Naive thymus-derived CD4-positive, alpha-beta T cell (primary cell): ENCODE data around the gene DNAJA3. TPM values are rescaled to one million over a fixed set of nuclear protein-coding genes. Genes with fewer than 3 reads are reported as not detected.

Experiments used
- ATAC-seq: fragments of 150-1000 bp; cut with Tn5 transposase; 2 replicates; pipeline ENCODE4 v1.10.0; 2021; ENCODE audit warnings: mild to moderate bottlenecking, moderate library complexity
- CTCF ChIA-PET: fragments of 350-600 bp; sonication (Branson Sonifier 250); formaldehyde crosslinking; loops from one replicate; lab custom pipeline; 2021; ENCODE audit warnings: antibody characterized with exemption; lab: Charles Lee
- POLR2A ChIA-PET: fragments of 350-600 bp; sonication (Branson Sonifier 250); formaldehyde crosslinking; loops from one replicate; lab custom pipeline; 2021; ENCODE audit warnings: antibody characterized with exemption, inconsistent platforms; lab: Charles Lee
- DNase-seq, 9 donors: peaks; one replicate each; pipeline versions ENCODE4 v3.0.0 to v3.0.0-alpha.2; 2020 to 2022; ENCODE audit warnings: mixed read lengths in 1 of 9
- H3K27ac ChIP-seq: one replicate; pipeline ENCODE4 v1.7.0; 2013; ENCODE audit warnings: mild to moderate bottlenecking, low read depth, low read length, moderate library complexity
- H3K27me3 ChIP-seq, 2 donors: one replicate each; pipeline ENCODE4 v1.7.0; 2013; ENCODE audit warnings: low read length in 2 of 2, mild to moderate bottlenecking in 2 of 2, moderate library complexity in 2 of 2; ENCODE audit not compliant: control insufficient read depth in 2 of 2, insufficient read depth in 2 of 2
- H3K36me3 ChIP-seq, 3 experiments: 1 replicate in 2 of 3; 2 replicates in 1 of 3; pipeline ENCODE4 v1.7.0; 2013; ENCODE audit warnings: low read length in 3 of 3, mild to moderate bottlenecking in 3 of 3, moderate library complexity in 1 of 3; ENCODE audit not compliant: insufficient read depth in 3 of 3, control insufficient read depth in 2 of 3
- H3K4me1 ChIP-seq, 2 donors: one replicate each; pipeline ENCODE4 v1.7.0; 2013; ENCODE audit warnings: low read length in 2 of 2, mild to moderate bottlenecking in 2 of 2, moderate library complexity in 1 of 2; ENCODE audit not compliant: control insufficient read depth in 2 of 2, insufficient read depth in 2 of 2
- H3K4me3 ChIP-seq: 2 replicates; pipeline ENCODE4 v1.7.0; 2013; ENCODE audit warnings: mild to moderate bottlenecking, low read length
- H3K9me3 ChIP-seq, 3 experiments: 1 replicate in 2 of 3; 2 replicates in 1 of 3; pipeline ENCODE4 v1.7.0; 2013; ENCODE audit warnings: low read length in 3 of 3; ENCODE audit not compliant: control insufficient read depth in 2 of 3
- H3K27ac Mint-ChIP-seq, 9 donors: one replicate each; pipeline ENCODE4 v1.8.0; 2020 to 2022; ENCODE audit warnings: mixed read lengths in 9 of 9, mild to moderate bottlenecking in 8 of 9, moderate library complexity in 5 of 9, inconsistent platforms in 2 of 9
- H3K27me3 Mint-ChIP-seq, 5 donors: one replicate each; pipeline ENCODE4 v1.8.0; 2021 to 2022; ENCODE audit warnings: mixed read lengths in 5 of 5, mild to moderate bottlenecking in 1 of 5
- H3K36me3 Mint-ChIP-seq, 5 donors: one replicate each; pipeline ENCODE4 v1.8.0; 2020 to 2022; ENCODE audit warnings: mixed read lengths in 5 of 5, mild to moderate bottlenecking in 3 of 5, inconsistent platforms in 1 of 5
- H3K4me1 Mint-ChIP-seq, 7 donors: one replicate each; pipeline ENCODE4 v1.8.0; 2020 to 2022; ENCODE audit warnings: mixed read lengths in 7 of 7, mild to moderate bottlenecking in 3 of 7, inconsistent platforms in 1 of 7
- H3K4me3 Mint-ChIP-seq, 10 donors: one replicate each; pipeline ENCODE4 v1.8.0; 2020 to 2022; ENCODE audit warnings: mild to moderate bottlenecking in 10 of 10, mixed read lengths in 10 of 10, moderate library complexity in 6 of 10, inconsistent platforms in 2 of 10
- H3K9me3 Mint-ChIP-seq, 11 donors: one replicate each; pipeline ENCODE4 v1.8.0; 2020 to 2022; ENCODE audit warnings: mixed read lengths in 11 of 11, mild to moderate bottlenecking in 4 of 11, inconsistent platforms in 1 of 11, moderate library complexity in 1 of 11
- intact Hi-C, 2 donors: fragments of 100-400 bp; cut with micrococcal nuclease; formaldehyde crosslinking; loops; one replicate each; pipeline ENCODE4 v1.15.1; 2023
- polyA plus RNA-seq, 2 donors: library from polyadenylated mRNA; unstranded; fragments of 300-500 nt; fragmentation: Illumina TruSeq; gene quantifications; one replicate each; pipeline ENCODE4 v1.2.3, GENCODE V29; 2021
- total RNA-seq, 6 experiments: library from RNA in 5 of 6; stranded (reverse) in 5 of 6; gene quantifications; 1 replicate in 5 of 6; 2 replicates in 1 of 6; pipeline ENCODE4 v1.2.3 and lab custom pipeline; 2021 to 2026

The DNAJA3 gene
- total and polyA plus RNA-seq, 7 experiments from 2014 or later, result 33.6 to 79.8 (median 70.5) TPM

GRCh38 chr16:4412159-4412558 lies 13.5 kb upstream of the DNAJA3 start:
- ChIA-PET CTCF (no interaction called here), POLR2A (interaction anchor here (0.8 to 4.5 kb wide), 2 partner anchors 9 kb away, joined by 3 to 19 read pairs; no protein-coding TSS in a partner anchor)
- peaks cover 27 to 55% (median 48%) of the 10 kb centered on the region in 7 donors for H3K4me1 Mint-ChIP-seq
- Histone ChIP-seq H3K27ac (no peak overlapping the region), H3K4me3 (no peak overlapping the region), H3K4me1 (peaks cover 26 to 32% of the 10 kb centered on the region in 2 donors), H3K36me3 (peaks cover 18 to 63% (median 21%) of the 10 kb centered on the region in 3 experiments), H3K27me3 (no peaks in the 10 kb centered on the region), H3K9me3 (no peaks in the 10 kb centered on the region)
- peak overlapping the region in 3 of 10 donors; percentile 18 to 43 (median 35) for H3K4me3 Mint-ChIP-seq
- H3K27me3 Mint-ChIP-seq, result peaks cover 0 to 2% (median 0%) of the 10 kb centered on the region in 5 donors
- ATAC-seq (no peak), DNase-seq (no peak)
- intact Hi-C loops, result loop anchor here in 1 of 2 donors (5.0 to 10.0 kb wide), 3 partner anchors 40 to 545 kb away; partner anchors contain the start of genes SEC14L5, VASN and ZNF500
- H3K36me3 Mint-ChIP-seq, result peaks cover 4 to 24% (median 7%) of the 10 kb centered on the region in 5 donors
- H3K27ac Mint-ChIP-seq, result peak overlapping the region in 8 of 9 donors; percentile 45 to 99 (median 68)
- peaks cover 0 to 4% (median 0%) of the 10 kb centered on the region in 11 donors for H3K9me3 Mint-ChIP-seq

GRCh38 chr16:4412854-4413253 lies 12.8 kb upstream of the DNAJA3 start:
- POLR2A ChIA-PET, result interaction anchor here (0.7 to 4.5 kb wide), 3 partner anchors 10 to 13 kb away, joined by 3 to 19 read pairs (median 7); partner anchors contain the start of gene DNAJA3
- Histone ChIP-seq H3K27ac (peak overlapping the region; percentile 98), H3K27me3 (no peaks in the 10 kb centered on the region), H3K4me1 (peaks cover 26 to 33% of the 10 kb centered on the region in 2 donors), H3K9me3 (no peaks in the 10 kb centered on the region), H3K36me3 (peaks cover 11 to 56% (median 14%) of the 10 kb centered on the region in 3 experiments), H3K4me3 (no peak overlapping the region)
- Mint-ChIP-seq H3K27ac (peak overlapping the region; percentile 21 to 99 (median 68)), H3K27me3 (peaks cover 0 to 2% (median 0%) of the 10 kb centered on the region in 5 donors), H3K4me1 (peaks cover 27 to 55% (median 48%) of the 10 kb centered on the region in 7 donors), H3K9me3 (peaks cover 0 to 4% (median 0%) of the 10 kb centered on the region in 11 donors), H3K4me3 (peak overlapping the region in 6 of 10 donors; percentile 2 to 40 (median 17)), H3K36me3 (peaks cover 4 to 24% (median 7%) of the 10 kb centered on the region in 5 donors)
- intact Hi-C loops, result loop anchor here in 1 of 2 donors (5.0 to 10.0 kb wide), 3 partner anchors 41 to 544 kb away; partner anchors contain the start of genes SEC14L5, VASN and ZNF500
- DNase-seq (no peak), ATAC-seq (no peak)
- CTCF ChIA-PET, result no interaction called here

GRCh38 chr16:4414187-4414917 lies 11.3 kb upstream of the DNAJA3 start:
- intact Hi-C loops, result loop anchor here (1.0 to 10.0 kb wide), 10 partner anchors 11 to 543 kb away; partner anchors contain the start of genes DNAJA3 (in 1 of the 2), HMOX2 (in 1 of the 2), PAM16 (in 1 of the 2) and ROGDI (in 1 of the 2)
- POLR2A ChIA-PET, result interaction anchor here (0.7 to 4.5 kb wide), 7 partner anchors 9 to 141 kb away, joined by 3 to 19 read pairs (median 4); partner anchors contain the start of genes DNAJA3 and TFAP4
- Mint-ChIP-seq H3K27me3 (peaks cover 0 to 7% (median 0%) of the 10 kb centered on the region in 5 donors), H3K4me1 (peaks cover 27 to 55% (median 48%) of the 10 kb centered on the region in 7 donors), H3K36me3 (peaks cover 4 to 24% (median 7%) of the 10 kb centered on the region in 5 donors), H3K27ac (peak overlapping the region; percentile 91 to 99 (median 98)), H3K9me3 (peaks cover 0 to 4% (median 0%) of the 10 kb centered on the region in 11 donors), H3K4me3 (peak overlapping the region; percentile 88 to 98 (median 95))
- Histone ChIP-seq H3K9me3 (no peaks in the 10 kb centered on the region), H3K27me3 (no peaks in the 10 kb centered on the region), H3K27ac (peak overlapping the region; percentile 98), H3K4me1 (peaks cover 26 to 33% of the 10 kb centered on the region in 2 donors), H3K36me3 (peaks cover 9 to 41% (median 11%) of the 10 kb centered on the region in 3 experiments), H3K4me3 (peak overlapping the region; percentile 71)
- DNase-seq (peak in 8 of 9 donors; percentile 71 to 92 (median 84)), ATAC-seq (peak; percentile 64)
- CTCF ChIA-PET, result interaction anchor here (1.9 kb wide), 1 partner anchor 11 kb away, joined by 4 read pairs; no protein-coding TSS in a partner anchor

- Histone ChIP-seq H3K4me1 (peaks cover 26 to 33% of the 10 kb centered on the region in 2 donors), H3K4me3 (peak overlapping the region; percentile 71), H3K9me3 (no peaks in the 10 kb centered on the region), H3K36me3 (peaks cover 6 to 28% (median 9%) of the 10 kb centered on the region in 3 experiments), H3K27ac (peak overlapping the region; percentile 98), H3K27me3 (no peaks in the 10 kb centered on the region)
- ChIA-PET POLR2A (interaction anchor here (0.7 to 4.5 kb wide), 11 partner anchors 9 to 353 kb away, joined by 3 to 19 read pairs (median 5); partner anchors contain the start of genes ANKS3, CDIP1, DNAAF8 and TFAP4), CTCF (interaction anchor here (2.4 kb wide), 1 partner anchor 13 kb away, joined by 7 read pairs; no protein-coding TSS in a partner anchor)
- Mint-ChIP-seq H3K27me3 (peaks cover 0 to 9% (median 0%) of the 10 kb centered on the region in 5 donors), H3K4me1 (peaks cover 23 to 49% (median 42%) of the 10 kb centered on the region in 7 donors), H3K27ac (peak overlapping the region; percentile 91 to 99 (median 98)), H3K4me3 (peak overlapping the region; percentile 88 to 98 (median 95)), H3K9me3 (peaks cover 0 to 4% (median 0%) of the 10 kb centered on the region in 11 donors), H3K36me3 (peaks cover 3 to 22% (median 5%) of the 10 kb centered on the region in 5 donors)
- DNase-seq (peak; percentile 55 to 71 (median 66)), ATAC-seq (peak; percentile 4)
- intact Hi-C loops, result loop anchor here (1.0 to 10.0 kb wide), 16 partner anchors 10 to 533 kb away; partner anchors contain the start of genes CDIP1 (in 2 of the 2), PAM16 (in 2 of the 2), CREBBP (in 1 of the 2) and DNAJA3 (in 1 of the 2)
These were observed 10.0 kb upstream of the DNAJA3 start for GRCh38 chr16:4415538-4416199.

GRCh38 chr16:4416200-4417032 lies 9.3 kb upstream of the DNAJA3 start, which contains the start of gene CORO7:
TSS of gene CORO7 (minus strand) at chr16:4416596. CDS start at chr16:4416518, 78 bp downstream.
- Histone ChIP-seq H3K4me3 (peak within 1 kb of the TSS; percentile 71), H3K4me1 (peaks cover 26 to 33% of the 10 kb centered on the region in 2 donors), H3K36me3 (peaks cover 4 to 20% (median 9%) of the 10 kb centered on the region in 3 experiments), H3K9me3 (no peaks in the 10 kb centered on the region), H3K27ac (peak within 1 kb of the TSS; percentile 98), H3K27me3 (no peaks in the 10 kb centered on the region)
- Mint-ChIP-seq H3K9me3 (peaks cover 0 to 4% (median 0%) of the 10 kb centered on the region in 11 donors), H3K27me3 (peaks cover 0 to 9% (median 0%) of the 10 kb centered on the region in 5 donors), H3K27ac (peak within 1 kb of the TSS; percentile 91 to 99 (median 98)), H3K4me3 (peak within 1 kb of the TSS; percentile 88 to 98 (median 95)), H3K4me1 (peaks cover 18 to 43% (median 38%) of the 10 kb centered on the region in 7 donors), H3K36me3 (peaks cover 0 to 19% (median 0%) of the 10 kb centered on the region in 5 donors)
- ChIA-PET POLR2A (interaction anchor here (0.6 to 4.5 kb wide), 16 partner anchors 8 to 665 kb away, joined by 3 to 19 read pairs (median 4); partner anchors contain the start of genes ANKS3, CDIP1, DNAAF8 and TFAP4), CTCF (interaction anchor here (1.2 to 2.4 kb wide), 4 partner anchors 12 to 209 kb away, joined by 3 to 7 read pairs (median 4); no protein-coding TSS in a partner anchor)
- DNase-seq (peak; percentile 98 to 100 (median 99)), ATAC-seq (peak; percentile 89)
- intact Hi-C loops, result loop anchor here (1.0 to 10.0 kb wide), 13 partner anchors 9 to 534 kb away; partner anchors contain the start of genes CDIP1 (in 2 of the 2), CREBBP (in 1 of the 2), DNAJA3 (in 1 of the 2) and HMOX2 (in 1 of the 2)
